KOPT-K1 (cell line): Measurements from ENCODE around the gene MDM1.

Source experiments
- H3K27ac ChIP-seq: fragments of 200-600 bp; sonication (generic); 2 replicates; pipeline ENCODE4 v1.5.1; 2016; ENCODE audit warnings: antibody characterized with exemption, mild to moderate bottlenecking, low read depth, low read length; ENCODE audit not compliant: poor library complexity, severe bottlenecking
- H3K36me3 ChIP-seq: fragments of 200-600 bp; sonication (generic); 2 replicates; pipeline ENCODE4 v1.5.1; 2017; ENCODE audit warnings: antibody characterized with exemption, mild to moderate bottlenecking, low read length, moderate library complexity; ENCODE audit not compliant: insufficient read depth
- H3K9me3 ChIP-seq: fragments of 200-600 bp; sonication (generic); 2 replicates; pipeline ENCODE4 v1.5.1; 2017; ENCODE audit warnings: antibody characterized with exemption, low read length, mild to moderate bottlenecking; ENCODE audit not compliant: insufficient read depth, poor library complexity, severe bottlenecking

MDM1 gene

GRCh38 chr12:68281322-68282077 is 50.7 kb downstream of the MDM1 start:
- Histone ChIP-seq H3K27ac (no peak overlapping the region), H3K9me3 (no peaks in the 10 kb centered on the region), H3K36me3 (no peaks in the 10 kb centered on the region)

DNA sequence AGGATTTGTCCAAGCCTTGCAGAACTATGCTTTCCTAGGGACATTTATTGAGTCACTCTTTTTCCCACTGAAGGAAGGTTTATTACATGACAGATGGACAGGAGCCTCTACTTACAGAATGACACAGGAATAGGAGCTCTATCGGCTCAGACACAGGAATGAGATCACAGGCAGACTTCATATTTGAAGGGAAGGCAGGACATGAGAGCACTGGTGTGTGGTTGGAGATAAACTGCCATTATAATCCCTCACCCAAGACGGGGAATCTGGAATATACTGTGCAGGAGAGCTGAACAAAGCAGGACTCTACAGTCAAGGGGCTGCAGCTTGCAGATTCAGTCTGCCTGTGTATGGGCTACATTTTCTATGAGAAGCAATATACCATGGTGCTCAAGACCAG is 51.9 kb downstream of the MDM1 start:
- Histone ChIP-seq H3K36me3 (no peaks in the 10 kb centered on the region), H3K27ac (no peak overlapping the region), H3K9me3 (no peaks in the 10 kb centered on the region)

DNA sequence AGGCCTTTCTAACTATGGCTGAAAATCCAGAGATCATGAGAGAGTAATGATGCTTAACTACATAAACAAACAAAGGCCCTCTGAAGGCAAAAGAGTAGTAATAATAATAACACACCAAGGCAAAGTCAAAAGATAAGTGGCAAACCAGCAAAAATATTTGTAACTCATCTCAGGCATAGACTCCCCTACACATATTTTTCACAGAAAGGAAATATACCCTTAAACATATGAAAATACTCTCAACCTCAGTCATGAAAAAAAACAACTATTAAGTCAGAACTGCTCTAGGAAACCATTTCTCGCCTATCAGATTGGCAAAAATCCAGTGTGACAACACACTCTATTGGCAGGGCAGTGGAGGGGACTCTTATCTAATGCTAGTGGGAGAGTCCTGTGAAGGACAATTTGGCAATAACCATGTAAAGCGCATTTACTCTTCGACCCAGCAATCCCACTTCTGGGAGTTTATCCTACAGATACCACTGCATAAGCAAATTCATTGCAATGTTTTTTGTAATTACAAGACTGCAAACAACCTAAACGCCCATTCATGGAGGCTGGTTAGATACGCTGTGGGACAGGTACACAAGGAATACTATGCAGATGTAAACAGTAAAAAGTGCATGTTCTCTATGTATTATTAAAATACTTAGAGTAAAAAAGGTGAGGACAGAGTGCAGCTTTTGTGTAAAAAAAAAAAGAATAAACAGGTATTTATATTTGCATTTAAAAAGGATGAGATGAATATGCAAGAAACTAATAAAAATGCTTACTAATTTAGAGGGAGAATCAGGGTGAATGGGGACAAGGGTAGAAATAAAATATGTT is 52.7 kb downstream of the MDM1 start:
- no peaks in the 10 kb centered on the region for H3K9me3 ChIP-seq
- H3K27ac ChIP-seq: no peak overlapping the region
- no peaks in the 10 kb centered on the region for H3K36me3 ChIP-seq

DNA sequence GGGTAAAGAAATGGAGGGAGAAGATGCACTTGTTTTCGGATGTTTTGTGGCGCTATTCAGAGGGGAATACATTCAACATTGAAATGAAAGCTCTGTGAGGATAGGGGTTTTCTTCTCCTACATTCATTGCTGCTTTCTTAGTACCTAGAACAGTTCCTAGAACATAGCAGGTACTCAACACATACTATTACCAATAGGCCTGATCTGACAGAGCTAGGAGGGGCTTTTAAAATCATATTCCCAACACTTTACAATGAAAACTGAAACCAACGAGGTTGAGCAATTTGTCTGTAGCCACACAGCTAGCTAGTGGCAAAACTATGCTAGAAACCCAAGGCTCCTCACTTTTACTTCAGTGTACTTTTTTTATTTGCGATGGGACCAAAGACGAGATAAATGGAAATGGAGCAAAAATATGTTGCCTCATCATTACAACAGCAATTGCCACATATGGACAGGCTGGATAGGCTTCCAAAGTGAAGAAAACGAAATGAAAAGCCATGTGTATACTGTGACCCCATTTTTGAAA is 55.7 kb downstream of the MDM1 start:
- Histone ChIP-seq H3K9me3 (no peaks in the 10 kb centered on the region), H3K36me3 (no peaks in the 10 kb centered on the region), H3K27ac (no peak overlapping the region)

DNA sequence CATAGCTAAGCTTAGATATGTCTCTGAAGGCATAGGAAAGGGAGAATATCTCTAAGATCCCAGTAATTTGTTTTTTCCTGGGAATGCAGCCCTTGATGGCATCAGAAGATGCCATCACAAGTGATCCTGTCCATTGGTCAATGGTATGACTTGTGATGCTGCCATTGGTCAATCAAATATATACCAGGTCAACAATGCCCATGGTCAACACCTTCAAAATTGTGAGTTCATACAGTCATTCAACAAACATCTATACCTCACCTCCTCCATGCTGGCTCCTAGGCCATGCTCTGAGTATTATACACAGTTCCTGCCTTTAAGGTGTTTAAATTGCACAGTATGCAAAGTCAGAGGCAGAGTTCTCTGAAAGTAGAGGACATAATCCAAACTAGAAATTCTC is 59.4 kb downstream of the MDM1 start:
- H3K9me3 ChIP-seq: no peaks in the 10 kb centered on the region
- H3K27ac ChIP-seq: no peak overlapping the region

DNA sequence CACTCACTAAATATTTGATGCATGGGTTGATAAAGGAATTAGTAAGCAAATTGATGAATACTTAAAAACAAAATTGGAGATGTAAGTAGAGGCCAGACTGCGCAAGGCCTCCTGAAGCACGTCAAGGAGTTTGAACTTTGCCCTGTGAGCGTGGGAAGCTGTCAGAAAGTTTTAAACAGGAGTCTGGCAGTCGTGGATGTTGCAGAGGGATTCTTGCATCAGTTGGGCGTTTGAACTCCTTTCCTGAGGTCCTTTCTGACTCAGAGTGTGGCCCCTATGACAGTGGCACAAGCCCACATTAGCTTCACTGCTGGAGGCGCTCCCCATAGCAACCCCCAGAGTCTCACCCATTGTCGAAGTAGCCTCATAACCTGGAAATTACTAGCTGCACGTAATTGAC is 60.8 kb downstream of the MDM1 start:
- Histone ChIP-seq H3K36me3 (no peaks in the 10 kb centered on the region), H3K27ac (no peak overlapping the region), H3K9me3 (no peaks in the 10 kb centered on the region)

More for the DNA sequence above, 59.4 kb downstream of the MDM1 start:
- H3K36me3 ChIP-seq: no peaks in the 10 kb centered on the region

GRCh38 chr12:68270358-68270757 is 61.8 kb downstream of the MDM1 start:
- H3K9me3 ChIP-seq: no peaks in the 10 kb centered on the region
- H3K27ac ChIP-seq: no peak overlapping the region
- H3K36me3 ChIP-seq: no peaks in the 10 kb centered on the region

DNA sequence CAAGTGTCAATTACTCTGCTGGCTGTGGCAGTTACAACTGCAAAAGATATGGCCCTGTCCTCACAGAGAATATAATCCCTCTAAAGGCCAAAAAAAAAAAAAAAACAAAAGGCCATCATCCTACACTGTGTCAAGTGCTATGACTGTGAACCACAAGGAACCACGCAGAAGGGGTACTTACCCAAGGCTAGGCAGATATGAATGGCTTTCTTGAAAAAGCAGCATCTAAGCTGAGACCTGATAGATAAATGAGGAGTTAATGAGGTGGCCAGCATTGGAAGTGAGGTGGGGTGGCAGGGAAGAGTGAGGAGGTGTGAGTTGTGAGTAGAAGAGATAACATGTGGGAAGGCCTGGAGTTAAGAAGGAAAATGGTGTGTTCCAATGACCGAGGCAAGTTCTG is 62.4 kb downstream of the MDM1 start:
- Histone ChIP-seq H3K9me3 (no peaks in the 10 kb centered on the region), H3K36me3 (no peaks in the 10 kb centered on the region), H3K27ac (no peak overlapping the region)

- Histone ChIP-seq H3K27ac (no peak overlapping the region), H3K9me3 (no peaks in the 10 kb centered on the region), H3K36me3 (no peaks in the 10 kb centered on the region)
These were observed 63.2 kb downstream of the MDM1 start for GRCh38 chr12:68268967-68269366.

- Histone ChIP-seq H3K27ac (no peak overlapping the region), H3K9me3 (no peaks in the 10 kb centered on the region), H3K36me3 (no peaks in the 10 kb centered on the region)
These were observed 64.2 kb downstream of the MDM1 start for GRCh38 chr12:68267892-68268396.

DNA sequence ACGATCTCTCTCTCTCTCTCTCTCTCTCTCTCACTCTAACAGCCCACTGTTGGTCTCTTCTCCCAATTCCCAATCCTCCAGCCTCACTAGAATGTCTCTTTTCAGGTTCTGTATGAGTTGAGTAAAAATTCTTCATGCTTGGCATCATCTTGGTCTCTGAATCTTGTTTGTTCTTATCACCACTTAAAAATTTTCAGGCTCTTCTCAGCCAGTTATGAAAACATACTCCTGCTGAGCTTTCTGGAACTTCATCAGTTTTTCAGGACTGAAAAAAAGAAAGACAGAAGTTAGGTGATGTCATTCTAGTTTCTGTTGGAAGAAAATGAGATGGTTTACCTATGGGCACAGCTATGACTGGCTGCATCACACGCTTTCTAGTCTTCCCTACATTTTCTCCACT is 67.3 kb downstream of the MDM1 start:
- Histone ChIP-seq H3K27ac (no peak overlapping the region), H3K36me3 (no peaks in the 10 kb centered on the region), H3K9me3 (no peaks in the 10 kb centered on the region)

- no peak overlapping the region for H3K27ac ChIP-seq
- no peaks in the 10 kb centered on the region for H3K36me3 ChIP-seq
- no peaks in the 10 kb centered on the region for H3K9me3 ChIP-seq
These were observed 67.9 kb downstream of the MDM1 start for GRCh38 chr12:68264158-68264855.

DNA sequence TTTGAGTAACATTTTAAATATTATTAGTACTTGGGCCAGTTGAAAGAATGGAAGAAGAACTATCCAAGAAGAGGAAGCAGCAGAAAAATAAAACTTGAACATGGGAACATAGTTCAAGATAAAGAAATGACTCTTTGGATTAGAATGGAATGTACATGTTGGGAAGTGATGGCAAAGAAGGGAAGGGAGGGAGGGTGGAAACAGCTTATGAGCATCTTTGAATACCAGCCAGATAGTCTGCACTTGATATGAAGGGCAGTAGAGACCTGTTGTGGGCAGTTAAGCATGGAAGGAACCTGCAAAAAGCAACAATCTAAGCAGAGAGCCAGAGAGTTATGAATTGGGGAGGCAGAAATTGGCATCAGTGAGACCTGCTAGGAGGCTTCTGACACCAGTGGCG is 68.8 kb downstream of the MDM1 start:
- H3K9me3 ChIP-seq: no peaks in the 10 kb centered on the region
- H3K27ac ChIP-seq: no peak overlapping the region
- H3K36me3 ChIP-seq: no peaks in the 10 kb centered on the region

- Histone ChIP-seq H3K27ac (no peak overlapping the region), H3K9me3 (no peaks in the 10 kb centered on the region), H3K36me3 (no peaks in the 10 kb centered on the region)
These were observed 70.3 kb downstream of the MDM1 start for GRCh38 chr12:68261896-68262295.

DNA sequence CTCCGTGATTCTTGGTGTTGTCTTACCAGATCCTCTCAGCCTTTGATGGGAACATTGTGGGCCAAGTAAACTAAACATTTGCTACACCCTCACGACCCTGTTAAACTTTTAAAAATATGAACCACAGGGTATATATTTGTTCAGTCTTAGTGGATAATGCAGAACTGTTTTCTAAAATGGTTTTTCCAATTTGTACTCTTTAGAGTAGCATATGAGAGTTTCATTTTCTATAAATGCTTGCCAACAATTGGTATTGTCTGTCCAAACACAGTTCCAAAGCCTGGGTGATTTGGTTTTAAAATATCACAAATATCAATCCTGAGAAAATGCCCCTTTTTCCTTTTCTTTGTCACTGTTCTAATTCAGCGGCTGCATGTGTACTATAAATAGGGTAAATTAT is 72.0 kb downstream of the MDM1 start:
- Histone ChIP-seq H3K27ac (no peak overlapping the region), H3K9me3 (no peaks in the 10 kb centered on the region)

More for the DNA sequence above, 72.0 kb downstream of the MDM1 start:
- no peaks in the 10 kb centered on the region for H3K36me3 ChIP-seq
